GM23248 (cell line): ENCODE measurements around the gene SAMD7. TPM values are rescaled to one million over a fixed set of nuclear protein-coding genes. Genes with fewer than 3 reads are reported as not detected.

Experiments
- DNase-seq: peaks from one replicate; pipeline ENCODE4 v3.0.0-alpha.2; 2015
- H2AFZ ChIP-seq: fragments of 200-600 bp; sonication (generic); 2 replicates; pipeline ENCODE4 v1.6.1; 2016; ENCODE audit warnings: antibody characterized with exemption
- H3F3A ChIP-seq: fragments of 200-600 bp; sonication (generic); 2 replicates; pipeline ENCODE4 v1.6.1; 2016; ENCODE audit warnings: mild to moderate bottlenecking, antibody characterized with exemption, mixed run types; ENCODE audit not compliant: insufficient read depth
- H3K27ac ChIP-seq: fragments of 200-600 bp; sonication (generic); 2 replicates; pipeline ENCODE4 v1.5.1; 2016; ENCODE audit warnings: mild to moderate bottlenecking
- H3K27me3 ChIP-seq: fragments of 200-600 bp; sonication (generic); replicated peaks from 2 replicates; pipeline ENCODE4 v1.6.1; 2016; ENCODE audit warnings: mild to moderate bottlenecking; ENCODE audit not compliant: insufficient read depth
- H3K36me3 ChIP-seq: fragments of 200-600 bp; sonication (generic); 2 replicates; pipeline ENCODE4 v1.6.1; 2016; ENCODE audit warnings: low read depth, mild to moderate bottlenecking
- H3K4me1 ChIP-seq: fragments of 200-600 bp; sonication (generic); 2 replicates; pipeline ENCODE4 v1.6.1; 2016; ENCODE audit warnings: mild to moderate bottlenecking; ENCODE audit not compliant: insufficient read depth
- H3K4me2 ChIP-seq: fragments of 200-600 bp; sonication (generic); one replicate; pipeline ENCODE4 v1.6.1; 2016; ENCODE audit warnings: mild to moderate bottlenecking; ENCODE audit not compliant: unreplicated experiment
- H3K4me3 ChIP-seq: fragments of 200-600 bp; sonication (generic); 2 replicates; pipeline ENCODE4 v1.5.1; 2016; ENCODE audit warnings: mild to moderate bottlenecking
- H3K79me2 ChIP-seq: fragments of 200-600 bp; sonication (generic); 2 replicates; pipeline ENCODE4 v1.6.1; 2016; ENCODE audit warnings: mild to moderate bottlenecking; ENCODE audit not compliant: insufficient read depth
- H3K9ac ChIP-seq: fragments of 200-600 bp; sonication (generic); 2 replicates; pipeline ENCODE4 v1.6.1; 2016; ENCODE audit warnings: mild to moderate bottlenecking
- H3K9me2 ChIP-seq: fragments of 200-600 bp; sonication (generic); 2 replicates; pipeline ENCODE4 v1.6.1; 2016; ENCODE audit warnings: mixed run types, mild to moderate bottlenecking, moderate library complexity; ENCODE audit not compliant: insufficient read depth
- H3K9me3 ChIP-seq: fragments of 200-600 bp; sonication (generic); one replicate; pipeline ENCODE4 v1.6.1; 2017; ENCODE audit warnings: low read depth
- H4K20me1 ChIP-seq: fragments of 200-600 bp; sonication (generic); 2 replicates; pipeline ENCODE4 v1.6.0; 2016; ENCODE audit not compliant: insufficient read depth
- EZH2 ChIP-seq: fragments of 200-600 bp; sonication (generic); IDR thresholded peaks from 2 replicates; pipeline ENCODE4 v1.6.1; 2018; ENCODE audit warnings: antibody characterized with exemption, mild to moderate bottlenecking; ENCODE audit not compliant: insufficient read depth, poor library complexity, severe bottlenecking
- EZH2phosphoT487 ChIP-seq: fragments of 200-600 bp; sonication (generic); IDR thresholded peaks from 2 replicates; pipeline ENCODE4 v1.6.1; 2018; ENCODE audit warnings: antibody characterized with exemption, moderate library complexity, mild to moderate bottlenecking, low read depth; ENCODE audit not compliant: insufficient read depth
- WGBS, 2 experiments: methylation state at CpG; one replicate each; pipeline ENCODE4 v1.1.6; 2015 to 2017; ENCODE audit warnings: low lambda C conversion rate in 2 of 2, low coverage in 1 of 2; ENCODE audit errors: missing lambda C conversion rate in 2 of 2; 5-methylcytosine and 5-hydroxymethylcytosine counted together
- in situ Hi-C: fragments of 300-500 bp; cut with MboI; formaldehyde crosslinking; loops from 2 replicates; pipeline ENCODE4 v1.15.0; 2020
- polyA plus RNA-seq: library from polyadenylated mRNA; unstranded; fragments of >200 nt; fragmentation: Nextera tagmentation; extraction: Ambion mirVana; gene quantifications from 2 replicates; pipeline ENCODE4 v1.2.1, GENCODE V29; 2016
- total RNA-seq: library from RNA; depleted of rRNA; stranded (reverse); fragments of >200 nt; shearing (Covaris generic); gene quantifications from 2 replicates; pipeline ENCODE4 v1.2.3, GENCODE V29; 2014

The SAMD7 gene
- total and polyA plus RNA-seq, 2 experiments from 2014 or later = not detected

- no peak for TF ChIP-seq EZH2phosphoT487
- Histone ChIP-seq H3K79me2 (no peaks in the 10 kb centered on the region), H3K27ac (no peak overlapping the region), H3K9me3 (no peaks in the 10 kb centered on the region), H3K36me3 (no peaks in the 10 kb centered on the region), H3K9ac (no peak overlapping the region), H3K4me1 (no peaks in the 10 kb centered on the region), H4K20me1 (no peaks in the 10 kb centered on the region), H3K4me3 (no peak overlapping the region), H3K9me2 (no peaks in the 10 kb centered on the region), H3F3A (no peaks in the 10 kb centered on the region), H3K27me3 (no peaks in the 10 kb centered on the region; the same call in none of the 2 replicates), H2AFZ (no peak overlapping the region), H3K4me2 (no peak overlapping the region)
- WGBS, 2 experiments = 79 to 81% methylated on average over 14 of the region's 14 CpGs
- no peak for DNase-seq
- in situ Hi-C loops = no loop called here
Measured at GRCh38 chr3:169931747-169932520, 20.6 kb downstream of the SAMD7 start.

GRCh38 chr3:169939320-169939719 lies 27.9 kb downstream of the SAMD7 start:
- no peaks in the 10 kb centered on the region for H3K36me3 ChIP-seq
- H3K9me2 ChIP-seq = no peaks in the 10 kb centered on the region
- H3K9me3 ChIP-seq = no peaks in the 10 kb centered on the region
- 3 to 5% methylated on average over 1 of the region's 1 CpG for WGBS, 2 experiments
- TF ChIP-seq EZH2 = no peak
- TF ChIP-seq EZH2phosphoT487 = no peak
- DNase-seq = no peak
- no peak overlapping the region for H2AFZ ChIP-seq
- no peaks in the 10 kb centered on the region for H3K4me1 ChIP-seq
- no peaks in the 10 kb centered on the region for H3K79me2 ChIP-seq
- H3F3A ChIP-seq = no peaks in the 10 kb centered on the region
- no peak overlapping the region for H3K4me2 ChIP-seq
- H3K9ac ChIP-seq = no peak overlapping the region
- no peak overlapping the region for H3K4me3 ChIP-seq
- H4K20me1 ChIP-seq = no peaks in the 10 kb centered on the region
- H3K27me3 ChIP-seq = no peaks in the 10 kb centered on the region; the same call in none of the 2 replicates
- in situ Hi-C loops = no loop called here
- H3K27ac ChIP-seq = no peak overlapping the region

- no peaks in the 10 kb centered on the region for H4K20me1 ChIP-seq
- H3K9me3 ChIP-seq = no peaks in the 10 kb centered on the region
- no peak overlapping the region for H3K9ac ChIP-seq
- no peaks in the 10 kb centered on the region; the same call in none of the 2 replicates for H3K27me3 ChIP-seq
- no peaks in the 10 kb centered on the region for H3K36me3 ChIP-seq
- WGBS, 2 experiments = 60 to 62% methylated on average over 5 of the region's 5 CpGs
- no peaks in the 10 kb centered on the region for H3K79me2 ChIP-seq
- H2AFZ ChIP-seq = no peak overlapping the region
- no peak overlapping the region for H3K4me2 ChIP-seq
- no peaks in the 10 kb centered on the region for H3K4me1 ChIP-seq
- no peaks in the 10 kb centered on the region for H3K9me2 ChIP-seq
- H3F3A ChIP-seq = no peaks in the 10 kb centered on the region
- TF ChIP-seq EZH2 (no peak), EZH2phosphoT487 (no peak)
- no peak for DNase-seq
- H3K4me3 ChIP-seq = no peak overlapping the region
- in situ Hi-C loops = no loop called here
- no peak overlapping the region for H3K27ac ChIP-seq
Measured at GRCh38 chr3:169939751-169940150, 28.4 kb downstream of the SAMD7 start.

- no peaks in the 10 kb centered on the region for H4K20me1 ChIP-seq
- no peaks in the 10 kb centered on the region for H3K4me1 ChIP-seq
- H3K27ac ChIP-seq = no peak overlapping the region
- in situ Hi-C loops = no loop called here
- no peak for DNase-seq
- no peaks in the 10 kb centered on the region; the same call in none of the 2 replicates for H3K27me3 ChIP-seq
- H3K9ac ChIP-seq = no peak overlapping the region
- TF ChIP-seq EZH2phosphoT487 (no peak), EZH2 (no peak)
- H3K79me2 ChIP-seq = no peaks in the 10 kb centered on the region
- no peak overlapping the region for H3K4me3 ChIP-seq
- H3K36me3 ChIP-seq = no peaks in the 10 kb centered on the region
- no peak overlapping the region for H2AFZ ChIP-seq
- H3K9me2 ChIP-seq = no peaks in the 10 kb centered on the region
- H3K4me2 ChIP-seq = no peak overlapping the region
- no peaks in the 10 kb centered on the region for H3F3A ChIP-seq
- 57 to 59% methylated on average over 6 of the region's 6 CpGs for WGBS, 2 experiments
- H3K9me3 ChIP-seq = no peaks in the 10 kb centered on the region
Measured at GRCh38 chr3:169940470-169941181, 29.3 kb downstream of the SAMD7 start.
